ENCODE data around the gene POPDC2. TPM values are rescaled to one million over a fixed set of nuclear protein-coding genes. Genes with fewer than 3 reads are reported as not detected.
A peak's percentile ranks its signal among the peaks of the same experiment; 100 is the strongest.

The POPDC2 gene
- total RNA-seq, 2 donors from 2014 or later = 679 to 853 TPM

DNA sequence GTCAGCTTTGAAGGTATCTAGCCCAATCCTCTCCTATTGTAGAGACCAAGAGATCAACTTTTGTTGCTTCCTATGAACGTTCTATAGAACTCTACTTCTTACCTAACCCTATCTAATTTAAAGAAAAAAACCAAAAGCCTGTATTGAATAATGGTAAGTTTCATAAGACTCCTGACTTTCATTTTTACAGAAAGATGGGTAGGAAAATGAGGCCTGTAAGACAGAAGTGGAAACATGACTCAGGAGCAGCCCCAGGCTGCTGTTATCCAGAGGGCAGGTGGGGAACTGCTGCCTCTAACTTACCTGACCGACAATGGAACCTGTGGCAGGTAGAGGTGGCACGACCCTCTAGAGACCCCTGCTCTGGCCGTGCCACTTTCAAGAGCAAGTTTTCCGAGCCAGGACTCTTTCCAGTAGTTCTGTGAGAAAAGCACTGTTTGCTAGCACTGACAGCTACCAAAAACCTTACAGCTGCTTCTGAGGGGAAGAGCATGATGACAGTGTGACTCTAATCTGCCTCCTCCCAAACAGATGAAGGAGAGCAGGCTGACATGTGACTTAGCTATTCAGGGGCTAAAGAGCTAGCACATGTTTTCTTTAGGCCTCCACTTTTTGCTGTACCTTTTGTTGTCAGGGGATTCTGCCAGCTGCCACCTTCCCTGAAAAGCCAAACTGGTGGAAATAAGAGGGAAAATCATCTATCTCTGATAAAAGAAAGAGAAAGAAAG lies 17.5 kb downstream of the POPDC2 start:
- Histone ChIP-seq H3K4me1 (peaks cover 0 to 59% of the 10 kb centered on the region in 2 donors), H3K9me3 (no peaks in the 10 kb centered on the region), H3K27me3 (no peaks in the 10 kb centered on the region), H3K27ac (peak overlapping the region; percentile 81 to 93), H3K36me3 (peaks cover 67% of the 10 kb centered on the region), H3K4me3 (no peak overlapping the region)
- no peak for DNase-seq (ENCODE audit: low spot score)
- TF ChIP-seq, protein P1, sequence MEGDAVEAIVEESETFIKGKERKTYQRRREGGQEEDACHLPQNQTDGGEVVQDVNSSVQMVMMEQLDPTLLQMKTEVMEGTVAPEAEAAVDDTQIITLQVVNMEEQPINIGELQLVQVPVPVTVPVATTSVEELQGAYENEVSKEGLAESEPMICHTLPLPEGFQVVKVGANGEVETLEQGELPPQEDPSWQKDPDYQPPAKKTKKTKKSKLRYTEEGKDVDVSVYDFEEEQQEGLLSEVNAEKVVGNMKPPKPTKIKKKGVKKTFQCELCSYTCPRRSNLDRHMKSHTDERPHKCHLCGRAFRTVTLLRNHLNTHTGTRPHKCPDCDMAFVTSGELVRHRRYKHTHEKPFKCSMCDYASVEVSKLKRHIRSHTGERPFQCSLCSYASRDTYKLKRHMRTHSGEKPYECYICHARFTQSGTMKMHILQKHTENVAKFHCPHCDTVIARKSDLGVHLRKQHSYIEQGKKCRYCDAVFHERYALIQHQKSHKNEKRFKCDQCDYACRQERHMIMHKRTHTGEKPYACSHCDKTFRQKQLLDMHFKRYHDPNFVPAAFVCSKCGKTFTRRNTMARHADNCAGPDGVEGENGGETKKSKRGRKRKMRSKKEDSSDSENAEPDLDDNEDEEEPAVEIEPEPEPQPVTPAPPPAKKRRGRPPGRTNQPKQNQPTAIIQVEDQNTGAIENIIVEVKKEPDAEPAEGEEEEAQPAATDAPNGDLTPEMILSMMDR (IDR thresholded peaks at IDR 0.05) = no peak

DNA sequence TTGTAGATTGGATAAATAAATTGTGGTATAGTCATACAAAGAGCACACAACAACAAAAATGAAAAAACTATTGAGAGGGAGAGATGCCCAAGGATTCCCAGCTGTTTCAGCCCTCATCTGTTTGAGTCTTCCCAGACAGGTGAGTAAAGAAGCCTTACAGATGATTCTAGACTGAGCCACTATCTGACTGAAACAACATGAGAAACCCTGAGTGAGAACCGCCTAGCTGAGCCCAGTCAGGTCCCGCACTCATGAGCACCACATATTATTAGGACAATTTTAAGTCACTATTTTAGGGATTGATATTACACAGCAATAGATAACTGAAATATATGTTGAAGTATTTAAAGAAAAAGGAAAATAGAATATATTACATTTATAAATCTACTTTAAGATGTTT lies 19.0 kb downstream of the POPDC2 start:
- no peak overlapping the region for H3K4me3 ChIP-seq
- peaks cover 0 to 58% of the 10 kb centered on the region in 2 donors for H3K4me1 ChIP-seq
- H3K36me3 ChIP-seq = peaks cover 59% of the 10 kb centered on the region
- TF ChIP-seq, protein P1 (IDR thresholded peaks at IDR 0.05) = no peak
- H3K27ac ChIP-seq = peak overlapping the region in 1 of 2 donors; percentile 43
- DNase-seq (ENCODE audit: low spot score) = no peak
- H3K27me3 ChIP-seq = no peaks in the 10 kb centered on the region
- no peaks in the 10 kb centered on the region for H3K9me3 ChIP-seq

DNA sequence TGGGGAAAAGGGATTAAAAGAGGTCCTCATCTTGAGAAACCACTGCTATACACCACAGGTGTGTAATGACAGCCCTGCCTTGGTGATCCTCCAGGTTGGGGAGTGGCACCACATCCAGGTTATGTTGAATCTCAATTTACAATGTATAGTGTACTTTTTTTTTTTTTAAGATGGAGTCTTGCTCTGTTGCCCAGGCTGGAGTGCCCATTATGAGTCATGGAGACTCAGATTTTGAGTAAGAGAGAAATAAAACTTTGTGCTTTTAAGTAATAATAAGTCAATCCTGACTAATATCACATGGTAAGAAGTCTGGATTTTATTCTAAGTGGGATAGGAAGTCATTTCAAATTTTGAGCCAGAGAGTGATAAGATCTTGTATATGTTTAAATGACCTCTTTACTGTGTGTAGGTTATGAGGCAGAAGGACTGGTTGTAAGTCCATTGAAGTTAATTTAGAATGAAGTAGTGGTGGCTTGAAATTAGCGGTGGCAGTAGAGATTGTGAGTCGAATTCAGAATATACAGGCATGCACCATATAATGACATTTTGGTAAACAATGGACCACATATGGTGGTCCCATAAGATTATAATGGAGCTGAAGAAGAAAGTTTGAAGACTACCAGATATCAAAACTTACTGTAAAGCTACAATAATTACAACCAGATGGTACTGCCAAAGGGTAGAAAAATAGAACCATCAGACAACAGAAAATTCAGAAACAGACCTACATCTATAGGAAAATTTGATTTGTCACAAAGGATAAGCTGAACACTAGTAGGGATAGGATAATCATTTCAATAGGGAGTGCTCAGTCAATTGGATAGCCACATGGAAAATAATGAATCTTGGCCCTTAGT lies 20.7 kb downstream of the POPDC2 start:
- Histone ChIP-seq H3K4me3 (no peak overlapping the region), H3K27ac (peak overlapping the region; percentile 87 to 91), H3K36me3 (peaks cover 61% of the 10 kb centered on the region), H3K4me1 (peaks cover 0 to 61% of the 10 kb centered on the region in 2 donors), H3K27me3 (no peaks in the 10 kb centered on the region), H3K9me3 (no peaks in the 10 kb centered on the region)
- DNase-seq (ENCODE audit: low spot score) = no peak
- TF ChIP-seq, protein P1 (IDR thresholded peaks at IDR 0.05) = no peak

DNA sequence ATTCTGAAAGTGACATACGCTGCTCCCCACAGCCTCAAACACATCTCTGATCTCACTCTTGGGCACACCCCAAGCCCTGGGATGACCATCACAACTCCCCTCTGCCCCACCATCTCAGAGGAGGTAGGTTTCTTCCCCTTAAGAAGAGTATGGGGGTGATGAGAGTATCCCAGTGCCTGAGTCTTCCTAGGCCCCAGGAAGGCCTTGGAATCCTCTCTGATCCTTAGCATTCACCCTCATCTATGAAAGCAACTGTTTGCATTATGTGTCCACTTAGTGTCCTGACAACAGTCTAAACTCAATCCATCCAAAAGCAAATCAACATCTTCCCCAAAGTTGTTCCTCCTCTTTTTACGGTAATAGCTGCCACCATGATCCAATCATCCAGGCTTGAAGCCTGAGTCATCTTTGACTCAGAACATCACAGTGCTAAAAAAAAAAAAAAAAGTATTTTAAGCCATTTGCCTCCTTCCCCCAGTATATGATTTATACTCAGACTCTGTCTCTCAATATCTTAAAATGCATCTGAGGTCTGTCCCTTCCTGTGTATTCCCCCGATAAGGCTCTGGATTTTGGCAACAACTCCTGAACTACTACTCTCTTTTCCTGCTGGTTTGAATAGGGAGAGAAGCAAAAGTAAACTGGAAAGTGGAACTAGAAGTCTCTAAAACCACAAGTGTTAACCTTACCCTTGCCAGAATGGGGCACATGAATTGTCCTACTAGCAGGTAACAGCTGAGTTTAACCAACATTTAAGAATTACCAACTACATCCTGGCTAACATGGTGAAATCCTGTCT lies 22.5 kb downstream of the POPDC2 start:
- DNase-seq (ENCODE audit: low spot score) = no peak
- peaks cover 43% of the 10 kb centered on the region for H3K36me3 ChIP-seq
- H3K4me1 ChIP-seq = peaks cover 0 to 52% of the 10 kb centered on the region in 2 donors
- no peak overlapping the region for H3K4me3 ChIP-seq
- TF ChIP-seq, protein P1 (IDR thresholded peaks at IDR 0.05) = no peak
- H3K27ac ChIP-seq = peak overlapping the region; percentile 87 to 91
- H3K9me3 ChIP-seq = no peaks in the 10 kb centered on the region
- H3K27me3 ChIP-seq = no peaks in the 10 kb centered on the region

DNA sequence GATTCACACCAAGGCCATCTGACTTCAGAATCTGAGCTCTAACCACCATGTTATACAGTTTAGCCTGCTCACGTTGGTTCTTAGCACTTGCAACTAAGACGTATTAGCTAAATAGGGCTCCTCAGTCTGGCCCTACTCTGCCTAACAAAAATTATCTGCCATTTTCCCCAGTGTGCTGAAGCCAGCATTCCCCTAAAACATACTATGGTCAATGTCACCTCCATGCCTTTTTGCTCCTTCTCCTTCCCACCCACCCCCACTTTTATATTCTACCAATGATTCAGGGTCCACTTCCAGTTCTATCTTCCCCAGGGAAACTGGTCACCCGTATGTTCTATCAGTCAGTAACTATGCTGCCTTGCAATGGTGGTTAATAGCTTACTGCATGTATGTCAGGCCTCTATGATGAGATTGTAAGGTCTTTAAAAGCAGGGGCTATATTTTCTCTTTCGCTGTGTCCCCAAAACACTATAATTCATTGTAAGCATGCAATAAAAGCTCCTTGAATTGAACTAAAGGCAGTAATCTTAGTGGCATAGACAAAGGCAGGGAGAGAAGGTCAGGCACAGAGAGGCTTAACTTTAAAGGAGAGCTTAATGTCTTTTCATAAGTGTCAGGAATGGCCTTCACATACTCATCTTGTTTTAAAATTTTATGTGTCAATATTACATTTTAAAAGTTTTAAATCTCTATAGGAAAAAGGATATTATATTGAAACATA lies 23.3 kb downstream of the POPDC2 start:
- TF ChIP-seq, protein P1 (IDR thresholded peaks at IDR 0.05) = no peak
- Histone ChIP-seq H3K27me3 (no peaks in the 10 kb centered on the region), H3K27ac (peak overlapping the region; percentile 87 to 91), H3K4me1 (peaks cover 0 to 55% of the 10 kb centered on the region in 2 donors), H3K9me3 (no peaks in the 10 kb centered on the region), H3K4me3 (no peak overlapping the region), H3K36me3 (peaks cover 34% of the 10 kb centered on the region)
- DNase-seq (ENCODE audit: low spot score) = no peak

Measured in right atrium auricular region (tissue), 2 donors.